ENCODE data around the gene ARX. TPM values are rescaled to one million over a fixed set of nuclear protein-coding genes. Genes with fewer than 3 reads are reported as not detected.

The ARX gene
- total and polyA plus RNA-seq, 11 donors, result not detected

- Histone ChIP-seq H3K9me3 (no peaks in the 10 kb centered on the region), H3K4me3 (no peak overlapping the region), H3K27me3 (no peaks in the 10 kb centered on the region), H3K27ac (no peak overlapping the region), H3K36me3 (no peaks in the 10 kb centered on the region), H3K4me1 (no peaks in the 10 kb centered on the region)
- DNase-seq (no peak), ATAC-seq (no peak)
- 67 to 96% (median 87%) methylated on average over 2 of the region's 2 CpGs for WGBS, 4 donors
- intact Hi-C loops (cut with DNase I), result no loop called here
- TF ChIP-seq CTCF (IDR thresholded peaks at IDR 0.05) (no peak), POLR2A (IDR thresholded peaks at IDR 0.05) (no peak)
Observed at GRCh38 chrX:24954732-24955131, 61.0 kb downstream of the ARX start.
